K562 (cell line): ENCODE results near the gene ZNF48. TPM values are rescaled to one million over a fixed set of nuclear protein-coding genes. Genes with fewer than 3 reads are reported as not detected.

Source experiments
- ATAC-seq: fragments of 200-7000 bp; cut with Tn5 transposase; 3 replicates; pipeline ENCODE4 v1.9.1; 2020; ENCODE audit warnings: moderate library complexity
- BruUV-seq: library from RNA; stranded (reverse); fragments of 400-500 nt; replicated peaks from 2 replicates; lab custom pipeline; 2021; lab: Mats Ljungman, UMichigan
- CTCF ChIA-PET: fragments of 300-600 bp; formaldehyde crosslinking; extraction: SDS; loops from one replicate; lab custom pipeline; 2021; ENCODE audit warnings: low intra/inter-chr PET ratio; lab: Yijun Ruan, JAX
- POLR2A ChIA-PET: fragments of 300-600, 350-650 bp; sonication (Branson Sonifier 250); formaldehyde crosslinking; extraction: SDS; loops from one replicate; lab custom pipeline; 2021; ENCODE audit warnings: antibody characterized with exemption, inconsistent platforms; lab: Yijun Ruan, JAX
- DNase-seq, 4 experiments: peaks; one replicate each; pipeline versions ENCODE4 v3.0.0 to v3.0.0-alpha.2; 2011 to 2018; ENCODE audit warnings: low spot score in 3 of 4, mixed read lengths in 3 of 4; ENCODE audit errors: extremely low read depth in 1 of 4
- FAIRE-seq: peaks from 2 replicates; lab custom pipeline; 2011; peaks lifted over from hg19 to GRCh38; lab: Jason Lieb, UNC
- H2AFZ ChIP-seq: 2 replicates; pipeline ENCODE4 v1.6.0; 2011; ENCODE audit warnings: low read depth, low read length, control low read depth, inconsistent platforms
- H3K27ac ChIP-seq: fragments of 200-600 bp; 3 replicates; pipeline ENCODE4 v1.8.0; 2011; ENCODE audit warnings: low read depth, mild to moderate bottlenecking, control low read depth, inconsistent platforms, low read length, moderate library complexity, mixed read lengths; ENCODE audit errors: extremely low read depth
- H3K27me3 ChIP-seq, 2 experiments: fragments of 300-600 bp in 1 of 2; 2 replicates in 1 of 2; 3 replicates in 1 of 2; pipeline versions ENCODE4 v1.6.0 to v1.8.0; 2011; ENCODE audit warnings: inconsistent platforms in 2 of 2, low read length in 2 of 2, mild to moderate bottlenecking in 1 of 2, mixed read lengths in 1 of 2, moderate library complexity in 1 of 2; ENCODE audit not compliant: control insufficient read depth in 2 of 2, insufficient read depth in 2 of 2
- H3K36me3 ChIP-seq: fragments of 300-600 bp; 3 replicates; pipeline ENCODE4 v1.8.0; 2011; ENCODE audit warnings: mild to moderate bottlenecking, low read length, inconsistent platforms; ENCODE audit not compliant: control insufficient read depth, insufficient read depth
- H3K4me1 ChIP-seq, 2 experiments: fragments of 200-600 bp in 1 of 2; replicated peaks in 1 of 2; 2 replicates in 1 of 2; 3 replicates in 1 of 2; pipeline versions ENCODE4 v1.5.1 to v1.8.0; 2011; ENCODE audit warnings: inconsistent platforms in 2 of 2, low read length in 2 of 2, mild to moderate bottlenecking in 1 of 2, mixed read lengths in 1 of 2, moderate library complexity in 1 of 2; ENCODE audit not compliant: control insufficient read depth in 2 of 2, insufficient read depth in 2 of 2
- H3K4me2 ChIP-seq: 2 replicates; pipeline ENCODE4 v1.6.1; 2011; ENCODE audit warnings: low read length, control low read depth, inconsistent platforms, mixed read lengths; ENCODE audit not compliant: insufficient read depth
- H3K4me3 ChIP-seq: fragments of 200-600 bp; sonication (generic), shearing (Covaris generic); 2 replicates; pipeline ENCODE4 v1.5.1; 2016; ENCODE audit warnings: control low read depth, inconsistent platforms
- H3K79me2 ChIP-seq: fragments of 200-600 bp; 3 replicates; pipeline ENCODE4 v1.8.0; 2011; ENCODE audit warnings: low read length, inconsistent platforms; ENCODE audit not compliant: control insufficient read depth, insufficient read depth
- H3K9ac ChIP-seq, 2 experiments: 2 replicates each; pipeline versions ENCODE4 v1.6.0 to v1.6.1; 2011; ENCODE audit warnings: low read depth in 2 of 2, low read length in 2 of 2, control low read depth in 1 of 2, inconsistent platforms in 1 of 2, mild to moderate bottlenecking in 1 of 2, mixed read lengths in 1 of 2; ENCODE audit not compliant: insufficient read depth in 1 of 2
- H3K9me1 ChIP-seq: one replicate; pipeline ENCODE4 v1.6.0; 2011; ENCODE audit warnings: inconsistent platforms, mild to moderate bottlenecking, low read length, moderate library complexity; ENCODE audit not compliant: control insufficient read depth, insufficient read depth
- H3K9me3 ChIP-seq: replicated peaks from 2 replicates; pipeline ENCODE4 v1.5.1; 2011; ENCODE audit warnings: low read depth, low read length, inconsistent platforms; ENCODE audit not compliant: control insufficient read depth, insufficient read depth
- H4K20me1 ChIP-seq: replicated peaks from 2 replicates; pipeline ENCODE4 v1.6.1; 2011; ENCODE audit warnings: low read length, inconsistent platforms, mixed read lengths; ENCODE audit not compliant: control insufficient read depth, insufficient read depth
- BCOR ChIP-seq: fragments of 450-650 bp; IDR thresholded peaks from 2 replicates; pipeline ENCODE4 v1.6.1; 2016
- POLR2AphosphoS2 ChIP-seq: IDR thresholded peaks from 2 replicates; pipeline ENCODE4 v1.6.1; 2012; ENCODE audit warnings: low read length, improper control_type of control experiment
- ZFP36 ChIP-seq: fragments of 150-350 bp; IDR thresholded peaks from 2 replicates; pipeline ENCODE4 v1.6.1; 2018; ENCODE audit warnings: low read length, low read depth; ENCODE audit not compliant: partially characterized antibody
- WGBS: fragments of 100-300 bp; shearing (Covaris generic); methylation state at CpG from one replicate; pipeline ENCODE4 v1.1.6; 2016; ENCODE audit warnings: low coverage, mixed read lengths; ENCODE audit not compliant: insufficient coverage; ENCODE audit errors: missing lambda C conversion rate; 5-methylcytosine and 5-hydroxymethylcytosine counted together
- in situ Hi-C: fragments of 300-500 bp; cut with MboI; formaldehyde crosslinking; loops from 4 replicates; pipeline ENCODE4 v1.15.0; 2018; ENCODE audit warnings: inconsistent platforms, mixed read lengths
- intact Hi-C: fragments of 100-400 bp; cut with micrococcal nuclease; formaldehyde crosslinking; loops from 2 replicates; pipeline ENCODE4 v1.14.2; 2022
- polyA plus RNA-seq, 8 experiments: library from polyadenylated mRNA; depleted of rRNA in 4 of 8; stranded (reverse) in 5 of 8; unstranded in 3 of 8; fragments of >200 nt; fragmentation: Nextera tagmentation in 2 of 8; fragmentation: Illumina TruSeq in 1 of 8; extraction: Ambion mirVana in 2 of 8; extraction: Trizol in 1 of 8; gene quantifications; 2 replicates each; pipeline versions ENCODE4 v1.2.1 to v1.2.3, GENCODE V29; 2011 to 2014; ENCODE audit warnings: inconsistent platforms in 1 of 8, missing spikeins in 1 of 8
- total RNA-seq, 7 experiments: library from RNA; depleted of rRNA in 6 of 7; stranded (reverse); fragments of >200 nt in 6 of 7; fragmentation: Illumina TruSeq in 2 of 7; extraction: Trizol in 2 of 7; gene quantifications; 2 replicates each; pipeline versions ENCODE4 v1.2.1 to v1.2.3, GENCODE V29; 2011 to 2021; ENCODE audit warnings: low replicate concordance in 1 of 7

The ZNF48 gene
- total and polyA plus RNA-seq, 9 of the 15 experiments (the other 6 are each of a cell fraction or from before 2014, with no cell fraction given), result 0.38 to 11.6 (median 4.7) TPM

GRCh38 chr16:30367349-30368009 lies 27.7 kb upstream of the ZNF48 start:
- Histone ChIP-seq H2AFZ (no peak overlapping the region), H3K4me2 (peak overlapping the region; percentile 90), H3K4me1 (peaks cover 24 to 40% of the 10 kb centered on the region in 2 experiments; a peak in 4 of 5 replicates), H3K79me2 (peaks cover 62% of the 10 kb centered on the region), H4K20me1 (peaks cover 23% of the 10 kb centered on the region), H3K27me3 (no peaks in the 10 kb centered on the region), H3K27ac (peak overlapping the region; percentile 21; the same call in 1 of the 3 replicates), H3K36me3 (peaks cover 48% of the 10 kb centered on the region), H3K9me3 (no peaks in the 10 kb centered on the region), H3K9me1 (peaks cover 6% of the 10 kb centered on the region), H3K4me3 (peak overlapping the region; percentile 74), H3K9ac (peak overlapping the region; percentile 70 to 98)
- DNase-seq, result no peak
- BruUV-seq, result no TSS peak
- ChIA-PET POLR2A (interaction anchor here (0.7 to 6.3 kb wide), 2 partner anchors 10 to 32 kb away, joined by 3 to 77 read pairs; partner anchors contain the start of gene CD2BP2), CTCF (no interaction called here)
- in situ Hi-C loops (loop anchor here (25.0 kb wide), 1 partner anchor 905 kb away; the partner anchor contains the start of genes BOLA2, SLX1B and SULT1A4), intact Hi-C loops (no loop called here)
- 71% methylated on average over 10 of the region's 10 CpGs for WGBS
- peak; percentile 93 for TF ChIP-seq ZFP36
- TF ChIP-seq BCOR, result peak; percentile 36; the same call in 1 of the 2 replicates
- no peak for TF ChIP-seq POLR2AphosphoS2
- no peak for FAIRE-seq
- no peak for ATAC-seq
